ENCODE data around the gene CTCFL. TPM values are rescaled to one million over a fixed set of nuclear protein-coding genes. Genes with fewer than 3 reads are reported as not detected.

The CTCFL gene
- total RNA-seq, 4 donors from 2014 or later: not detected

DNA sequence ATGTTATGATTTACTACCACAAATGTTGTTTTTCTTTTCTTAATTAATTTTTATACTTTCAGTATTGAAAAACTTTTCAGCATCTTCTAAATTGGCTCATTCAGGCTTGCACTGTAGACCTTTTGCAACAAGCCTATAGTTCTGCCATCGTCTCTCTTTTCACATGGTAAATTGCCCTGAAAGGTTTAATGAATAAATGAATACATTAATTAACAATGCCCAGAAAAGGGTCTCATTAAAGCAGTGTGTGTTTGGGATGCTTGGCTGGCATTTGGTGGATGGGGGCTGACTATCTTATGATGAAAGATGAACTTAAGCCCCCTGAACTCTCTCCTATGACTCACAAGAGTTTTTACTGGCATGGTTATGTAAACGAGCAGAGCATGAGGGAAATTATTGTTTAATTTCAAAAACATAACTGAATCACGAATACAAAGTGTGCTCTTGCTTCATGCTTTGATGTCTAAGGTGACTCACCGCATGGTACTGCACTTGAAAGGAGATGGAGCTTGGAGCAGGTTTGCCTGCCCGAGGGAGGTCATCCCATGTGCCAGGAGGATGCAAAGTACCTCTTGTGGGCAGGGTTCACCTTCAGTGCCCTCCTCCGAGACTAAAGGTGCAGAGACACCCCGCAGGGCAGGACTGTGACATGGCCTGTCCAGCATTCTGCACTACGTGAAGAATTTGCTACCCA lies 22.2 kb upstream of the CTCFL start:
- Histone ChIP-seq H3K9me3 (no peaks in the 10 kb centered on the region), H3K27me3 (peaks cover 0 to 7% (median 3%) of the 10 kb centered on the region in 4 donors), H3K4me1 (peaks cover 0 to 33% (median 13%) of the 10 kb centered on the region in 4 donors), H3K36me3 (no peaks in the 10 kb centered on the region), H3K4me3 (no peak overlapping the region), H3K27ac (replicated peaks in 1 of 4) (no peak overlapping the region)
- DNase-seq (ENCODE audit: extremely low spot score): no peak
- 71% methylated on average over 7 of the region's 8 CpGs for WGBS
- intact Hi-C loops (cut with DNase I): no loop called here
- TF ChIP-seq EP300 (IDR thresholded peaks at IDR 0.05): peak; percentile 26
- TF ChIP-seq, protein P1, sequence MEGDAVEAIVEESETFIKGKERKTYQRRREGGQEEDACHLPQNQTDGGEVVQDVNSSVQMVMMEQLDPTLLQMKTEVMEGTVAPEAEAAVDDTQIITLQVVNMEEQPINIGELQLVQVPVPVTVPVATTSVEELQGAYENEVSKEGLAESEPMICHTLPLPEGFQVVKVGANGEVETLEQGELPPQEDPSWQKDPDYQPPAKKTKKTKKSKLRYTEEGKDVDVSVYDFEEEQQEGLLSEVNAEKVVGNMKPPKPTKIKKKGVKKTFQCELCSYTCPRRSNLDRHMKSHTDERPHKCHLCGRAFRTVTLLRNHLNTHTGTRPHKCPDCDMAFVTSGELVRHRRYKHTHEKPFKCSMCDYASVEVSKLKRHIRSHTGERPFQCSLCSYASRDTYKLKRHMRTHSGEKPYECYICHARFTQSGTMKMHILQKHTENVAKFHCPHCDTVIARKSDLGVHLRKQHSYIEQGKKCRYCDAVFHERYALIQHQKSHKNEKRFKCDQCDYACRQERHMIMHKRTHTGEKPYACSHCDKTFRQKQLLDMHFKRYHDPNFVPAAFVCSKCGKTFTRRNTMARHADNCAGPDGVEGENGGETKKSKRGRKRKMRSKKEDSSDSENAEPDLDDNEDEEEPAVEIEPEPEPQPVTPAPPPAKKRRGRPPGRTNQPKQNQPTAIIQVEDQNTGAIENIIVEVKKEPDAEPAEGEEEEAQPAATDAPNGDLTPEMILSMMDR (IDR thresholded peaks at IDR 0.05): no peak

DNA sequence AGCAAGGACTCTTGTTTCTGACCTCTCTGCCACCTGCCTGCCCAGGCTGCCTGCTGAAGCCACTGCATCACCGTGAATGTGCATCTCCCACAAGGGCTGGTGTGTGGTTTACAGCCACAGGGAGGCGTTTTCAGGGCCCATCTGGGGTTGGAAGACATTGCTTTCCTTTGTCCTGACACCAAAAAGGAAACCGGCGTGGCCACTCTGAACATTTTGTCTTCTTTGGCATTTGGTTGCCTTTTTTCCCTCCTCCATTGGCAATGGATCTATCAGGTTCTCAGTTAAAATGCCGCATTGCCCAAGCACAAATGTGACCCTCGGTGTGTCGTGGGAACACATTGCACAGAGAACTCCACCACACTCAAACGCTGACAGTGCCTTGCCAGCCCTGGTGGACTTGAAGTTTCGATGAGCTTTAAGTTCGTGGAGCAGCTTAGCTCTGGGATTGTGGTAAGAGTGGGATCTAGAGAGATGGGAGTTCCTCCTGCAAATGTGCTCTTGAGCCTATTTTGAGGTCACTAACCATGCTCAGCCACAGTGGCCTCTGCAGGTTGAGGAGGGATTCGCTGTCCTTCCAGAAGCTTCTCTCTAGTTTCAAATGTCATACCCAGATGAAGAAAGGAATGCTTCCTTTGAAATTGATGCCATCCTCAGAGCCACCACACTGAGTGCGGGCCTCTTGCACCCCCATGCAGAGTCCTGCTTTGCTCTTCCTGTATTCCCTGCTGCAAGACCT lies 21.2 kb upstream of the CTCFL start:
- WGBS: 91% methylated on average over 12 of the region's 12 CpGs
- H3K4me1 ChIP-seq: peaks cover 0 to 33% (median 13%) of the 10 kb centered on the region in 4 donors
- intact Hi-C loops (cut with DNase I): no loop called here
- no peaks in the 10 kb centered on the region for H3K36me3 ChIP-seq
- peaks cover 0 to 6% (median 2%) of the 10 kb centered on the region in 4 donors for H3K27me3 ChIP-seq
- no peaks in the 10 kb centered on the region for H3K9me3 ChIP-seq
- no peak overlapping the region for H3K4me3 ChIP-seq
- DNase-seq (ENCODE audit: extremely low spot score): no peak
- TF ChIP-seq EP300 (IDR thresholded peaks at IDR 0.05): no peak
- TF ChIP-seq, protein P1 (IDR thresholded peaks at IDR 0.05): no peak
- no peak for TF ChIP-seq POLR2A (IDR thresholded peaks at IDR 0.05; ENCODE audit: low read depth)
- TF ChIP-seq POLR2AphosphoS5 (IDR thresholded peaks at IDR 0.05): no peak
- H3K27ac ChIP-seq (replicated peaks in 1 of 4): peak overlapping the region in 1 of 4 donors; percentile 39

DNA sequence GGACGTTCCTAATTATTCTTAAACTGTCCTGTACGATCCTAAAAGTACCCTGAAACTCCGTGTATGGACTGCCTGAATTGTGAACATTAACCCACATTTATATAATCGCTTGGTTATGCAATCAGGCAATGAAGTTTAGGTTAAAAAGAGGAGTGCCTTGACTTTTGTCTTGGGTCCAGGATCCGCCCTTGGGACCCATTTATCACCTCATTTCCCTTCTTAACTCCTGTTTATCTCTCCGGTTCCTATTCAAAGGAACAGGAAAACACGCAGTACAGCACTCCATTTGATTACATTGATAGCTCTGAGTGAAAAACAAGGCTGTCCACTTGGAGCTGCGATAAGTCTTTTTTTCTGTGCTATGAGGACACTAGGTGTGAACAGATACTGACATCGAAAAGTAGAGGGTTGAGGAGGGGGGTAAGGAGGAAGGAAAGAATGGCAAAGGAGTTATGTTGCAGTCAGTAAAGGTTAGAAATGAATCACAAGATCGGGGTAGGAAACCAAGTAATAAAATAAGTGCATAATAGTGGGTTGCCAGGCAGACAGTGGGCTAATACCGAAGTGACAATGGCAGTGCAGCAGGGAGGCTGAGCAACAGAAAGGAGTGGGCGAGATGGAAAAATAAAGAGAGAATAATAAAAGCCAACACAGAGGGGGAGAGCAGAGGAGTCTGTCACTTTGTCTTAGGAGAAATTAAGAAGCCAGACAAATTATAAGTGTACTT lies 20.1 kb upstream of the CTCFL start:
- Histone ChIP-seq H3K36me3 (no peaks in the 10 kb centered on the region), H3K27ac (replicated peaks in 1 of 4) (peak overlapping the region in 1 of 4 donors; percentile 39), H3K4me3 (no peak overlapping the region), H3K27me3 (peaks cover 0 to 6% (median under 1%) of the 10 kb centered on the region in 4 donors), H3K9me3 (no peaks in the 10 kb centered on the region), H3K4me1 (peaks cover 0 to 33% (median 13%) of the 10 kb centered on the region in 4 donors)
- TF ChIP-seq POLR2A (IDR thresholded peaks at IDR 0.05; ENCODE audit: low read depth) (no peak), EP300 (IDR thresholded peaks at IDR 0.05) (no peak)
- TF ChIP-seq, protein P1 (IDR thresholded peaks at IDR 0.05): no peak
- WGBS: 67% methylated on average over 12 of the region's 12 CpGs
- intact Hi-C loops (cut with DNase I): no loop called here
- no peak for DNase-seq (ENCODE audit: extremely low spot score)

DNA sequence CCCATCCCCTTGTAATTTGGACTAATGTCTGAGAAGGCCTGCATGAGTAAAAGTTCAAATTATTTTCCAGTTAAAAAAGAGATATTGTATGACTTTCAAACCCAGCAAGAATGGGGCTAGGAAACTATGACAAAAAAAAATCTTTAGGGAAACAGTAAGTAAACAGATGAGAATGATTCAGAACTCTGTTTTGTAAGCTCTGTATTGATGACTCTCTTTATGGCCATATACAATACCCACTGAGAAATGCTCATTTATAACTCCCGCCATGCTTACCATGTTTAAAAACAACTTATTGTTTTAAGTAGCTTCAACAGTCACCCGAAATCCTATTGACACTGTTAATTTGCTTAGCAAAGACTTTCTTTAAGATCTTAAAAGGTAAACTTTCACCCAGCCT lies 18.8 kb upstream of the CTCFL start:
- TF ChIP-seq POLR2A (IDR thresholded peaks at IDR 0.05; ENCODE audit: low read depth) (no peak), EP300 (IDR thresholded peaks at IDR 0.05) (no peak), POLR2AphosphoS5 (IDR thresholded peaks at IDR 0.05) (no peak)
- TF ChIP-seq, protein P1 (IDR thresholded peaks at IDR 0.05): no peak

More for the DNA sequence above, 18.8 kb upstream of the CTCFL start:
- Histone ChIP-seq H3K9me3 (peaks cover 0 to 2% (median 0%) of the 10 kb centered on the region in 4 donors), H3K4me1 (peaks cover 0 to 33% (median 12%) of the 10 kb centered on the region in 4 donors), H3K4me3 (no peak overlapping the region), H3K27ac (replicated peaks in 1 of 4) (no peak overlapping the region), H3K36me3 (no peaks in the 10 kb centered on the region), H3K27me3 (peaks cover 0 to 6% (median 0%) of the 10 kb centered on the region in 4 donors)
- 83% methylated on average over 2 of the region's 2 CpGs for WGBS
- intact Hi-C loops (cut with DNase I): no loop called here
- DNase-seq (ENCODE audit: extremely low spot score): no peak

Measured in esophagus muscularis mucosa (tissue), 4 donors.